ENCODE results near the gene JAM2.

DNA sequence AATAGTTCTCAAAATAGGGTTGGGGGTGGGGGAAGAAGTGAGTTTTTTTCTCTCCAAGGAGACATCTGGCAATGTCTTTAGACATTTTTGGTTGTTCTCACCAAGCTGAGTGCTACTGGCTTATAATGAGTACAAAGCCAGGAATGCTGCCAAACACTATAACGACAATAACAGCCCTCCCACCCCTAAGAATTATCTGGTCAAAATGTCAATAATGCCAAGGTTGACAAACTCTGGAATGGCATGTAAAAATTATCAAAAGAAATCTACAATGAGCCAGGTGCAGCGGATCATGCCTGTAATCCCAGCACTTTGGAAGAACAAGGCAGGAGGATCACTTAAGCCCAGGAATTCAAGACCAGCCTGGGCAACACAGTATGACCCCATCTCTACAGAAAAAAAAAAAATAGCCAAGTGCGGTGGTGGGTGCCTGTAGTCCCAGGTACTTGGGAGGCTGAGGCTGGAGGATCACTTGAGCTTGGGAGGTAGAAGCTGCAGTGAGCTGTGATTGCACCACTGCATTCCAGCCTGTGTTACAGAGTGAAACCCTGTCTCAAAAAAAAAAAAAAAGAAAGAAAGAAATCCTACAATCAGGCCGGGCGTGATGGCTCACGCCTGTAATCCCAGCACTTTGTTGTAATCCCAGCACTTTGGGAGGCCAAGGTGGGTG is 93.2 kb downstream of the JAM2 start:
- TF ChIP-seq, protein P1, sequence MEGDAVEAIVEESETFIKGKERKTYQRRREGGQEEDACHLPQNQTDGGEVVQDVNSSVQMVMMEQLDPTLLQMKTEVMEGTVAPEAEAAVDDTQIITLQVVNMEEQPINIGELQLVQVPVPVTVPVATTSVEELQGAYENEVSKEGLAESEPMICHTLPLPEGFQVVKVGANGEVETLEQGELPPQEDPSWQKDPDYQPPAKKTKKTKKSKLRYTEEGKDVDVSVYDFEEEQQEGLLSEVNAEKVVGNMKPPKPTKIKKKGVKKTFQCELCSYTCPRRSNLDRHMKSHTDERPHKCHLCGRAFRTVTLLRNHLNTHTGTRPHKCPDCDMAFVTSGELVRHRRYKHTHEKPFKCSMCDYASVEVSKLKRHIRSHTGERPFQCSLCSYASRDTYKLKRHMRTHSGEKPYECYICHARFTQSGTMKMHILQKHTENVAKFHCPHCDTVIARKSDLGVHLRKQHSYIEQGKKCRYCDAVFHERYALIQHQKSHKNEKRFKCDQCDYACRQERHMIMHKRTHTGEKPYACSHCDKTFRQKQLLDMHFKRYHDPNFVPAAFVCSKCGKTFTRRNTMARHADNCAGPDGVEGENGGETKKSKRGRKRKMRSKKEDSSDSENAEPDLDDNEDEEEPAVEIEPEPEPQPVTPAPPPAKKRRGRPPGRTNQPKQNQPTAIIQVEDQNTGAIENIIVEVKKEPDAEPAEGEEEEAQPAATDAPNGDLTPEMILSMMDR (conservative IDR thresholded peaks at IDR 0.05 in 1 of 2, IDR thresholded peaks at IDR 0.05 in 1 of 2; ENCODE audit: extremely low read depth in 1 of 2, insufficient read depth in 1 of 2, low read depth in 1 of 2, low read length in 2 of 2), result no peak
- TF ChIP-seq EZH2 (IDR thresholded peaks at IDR 0.05; ENCODE audit: borderline replicate concordance, low read length), result no peak

Measured in mammary epithelial cell (primary cell).